ENCODE data around the gene CCDC150.

DNA sequence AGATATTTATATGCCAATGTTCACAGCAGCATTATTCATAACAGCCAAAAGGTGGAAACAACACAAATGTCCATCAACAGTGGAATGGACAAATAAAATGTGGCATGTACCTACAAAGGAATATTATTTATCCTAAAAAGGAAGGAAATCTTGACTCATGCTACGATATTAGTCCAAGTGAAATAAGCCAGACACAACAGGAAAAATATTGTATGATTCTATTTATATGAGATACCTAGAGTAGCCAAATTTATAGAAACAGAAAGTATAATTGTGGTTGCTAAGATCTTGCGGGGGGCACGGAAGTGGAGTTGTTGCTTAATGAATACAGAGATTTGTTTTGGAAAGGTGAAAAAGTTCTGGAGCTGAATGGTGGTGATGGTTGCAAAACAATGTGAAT lies 33.0 kb upstream of the CCDC150 start:
- TF ChIP-seq, protein P1, sequence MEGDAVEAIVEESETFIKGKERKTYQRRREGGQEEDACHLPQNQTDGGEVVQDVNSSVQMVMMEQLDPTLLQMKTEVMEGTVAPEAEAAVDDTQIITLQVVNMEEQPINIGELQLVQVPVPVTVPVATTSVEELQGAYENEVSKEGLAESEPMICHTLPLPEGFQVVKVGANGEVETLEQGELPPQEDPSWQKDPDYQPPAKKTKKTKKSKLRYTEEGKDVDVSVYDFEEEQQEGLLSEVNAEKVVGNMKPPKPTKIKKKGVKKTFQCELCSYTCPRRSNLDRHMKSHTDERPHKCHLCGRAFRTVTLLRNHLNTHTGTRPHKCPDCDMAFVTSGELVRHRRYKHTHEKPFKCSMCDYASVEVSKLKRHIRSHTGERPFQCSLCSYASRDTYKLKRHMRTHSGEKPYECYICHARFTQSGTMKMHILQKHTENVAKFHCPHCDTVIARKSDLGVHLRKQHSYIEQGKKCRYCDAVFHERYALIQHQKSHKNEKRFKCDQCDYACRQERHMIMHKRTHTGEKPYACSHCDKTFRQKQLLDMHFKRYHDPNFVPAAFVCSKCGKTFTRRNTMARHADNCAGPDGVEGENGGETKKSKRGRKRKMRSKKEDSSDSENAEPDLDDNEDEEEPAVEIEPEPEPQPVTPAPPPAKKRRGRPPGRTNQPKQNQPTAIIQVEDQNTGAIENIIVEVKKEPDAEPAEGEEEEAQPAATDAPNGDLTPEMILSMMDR (IDR thresholded peaks at IDR 0.05) = no peak
- no peak for TF ChIP-seq EZH2 (IDR thresholded peaks at IDR 0.05)

Measured in neural progenitor cell (in vitro differentiated cells).